ENCODE results near the gene U2AF2.
"Not testable (repeated sequence)": the region's sequence is repeated elsewhere in the genome, so short reads cannot be mapped to it uniquely, and the experiment has no call there.

Gene U2AF2

GRCh38 chr19:55692681-55693081, 37.8 kb downstream of the U2AF2 start:
- DNase-seq = no peak

- DNase-seq = no peak
Observed at GRCh38 chr19:55693336-55693974, 38.6 kb downstream of the U2AF2 start.

GRCh38 chr19:55694241-55694655, 39.4 kb downstream of the U2AF2 start:
- no peak for DNase-seq

- no peak for DNase-seq
Observed at GRCh38 chr19:55694656-55695491, 40.0 kb downstream of the U2AF2 start.

- DNase-seq = no peak
Observed at GRCh38 chr19:55695511-55696290, 40.9 kb downstream of the U2AF2 start.

GRCh38 chr19:55696301-55697068, 41.6 kb downstream of the U2AF2 start:
- no peak for DNase-seq

GRCh38 chr19:55697069-55697440, 42.2 kb downstream of the U2AF2 start:
- no peak for DNase-seq

- no peak for DNase-seq
Observed at GRCh38 chr19:55697698-55698097, 42.9 kb downstream of the U2AF2 start.

GRCh38 chr19:55698256-55698655, 43.4 kb downstream of the U2AF2 start:
- DNase-seq = no peak

- no peak for DNase-seq
Observed at GRCh38 chr19:55699221-55699620, 44.4 kb downstream of the U2AF2 start.

GRCh38 chr19:55700813-55701212, 46.0 kb downstream of the U2AF2 start:
- DNase-seq = no peak

- DNase-seq = no peak
Observed at GRCh38 chr19:55702131-55702627, 47.3 kb downstream of the U2AF2 start.

GRCh38 chr19:55703790-55704215, 49.0 kb downstream of the U2AF2 start:
- peak; percentile 12 for DNase-seq

- no peak for DNase-seq
Observed at GRCh38 chr19:55704494-55705245, 49.8 kb downstream of the U2AF2 start.

- no peak for DNase-seq
Observed at GRCh38 chr19:55705972-55706371, 51.1 kb downstream of the U2AF2 start.

GRCh38 chr19:55711719-55712118, 56.9 kb downstream of the U2AF2 start:
- DNase-seq = no peak

GRCh38 chr19:55712804-55713631, 58.2 kb downstream of the U2AF2 start:
- no peak for DNase-seq

GRCh38 chr19:55716531-55716930, 61.7 kb downstream of the U2AF2 start:
- DNase-seq = no peak

GRCh38 chr19:55717251-55717650, 62.4 kb downstream of the U2AF2 start:
- DNase-seq = no peak

- not testable (repeated sequence) for DNase-seq
Observed at GRCh38 chr19:55717879-55718711, 63.3 kb downstream of the U2AF2 start.

Data from NCI-H1694 (cell line).